ENCODE results near the gene GSE1.

GSE1 gene

DNA sequence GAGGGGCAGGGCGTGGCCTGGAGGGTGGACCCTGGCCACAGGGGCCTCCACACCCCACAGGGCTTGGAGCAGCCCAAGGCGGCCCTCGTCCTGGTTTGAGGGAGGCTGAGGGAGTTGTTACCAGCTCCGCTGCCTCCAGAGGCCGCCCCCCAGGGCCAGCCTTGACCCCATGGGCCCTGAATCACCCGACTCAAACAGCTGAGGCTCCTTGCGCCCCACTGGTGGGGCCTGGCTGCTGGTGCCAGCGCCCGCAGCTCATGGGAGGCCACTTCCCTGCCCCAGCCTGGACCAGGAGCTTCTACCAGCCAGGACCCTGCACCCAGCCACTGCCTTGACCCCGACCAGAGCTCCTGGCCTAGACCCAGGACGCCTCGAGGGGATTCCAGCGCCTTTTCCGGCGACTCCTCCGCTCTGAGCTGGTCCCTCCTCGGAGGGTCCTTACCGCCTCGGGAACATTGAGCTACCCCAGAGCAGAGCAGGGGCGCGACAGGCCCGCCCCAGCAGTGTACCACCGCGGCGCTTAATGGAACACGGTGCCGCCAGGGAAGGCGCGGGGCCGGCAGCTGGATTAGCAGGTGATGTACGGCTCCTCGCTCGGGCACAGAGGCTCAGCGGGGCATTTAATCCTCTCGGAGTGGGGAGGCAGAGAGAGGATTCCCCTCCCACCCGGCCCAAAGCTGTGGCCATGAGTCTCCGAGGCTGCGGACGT, 37.2 kb downstream of the GSE1 start:
- no peak for DNase-seq (ENCODE audit: low read depth)

DNA sequence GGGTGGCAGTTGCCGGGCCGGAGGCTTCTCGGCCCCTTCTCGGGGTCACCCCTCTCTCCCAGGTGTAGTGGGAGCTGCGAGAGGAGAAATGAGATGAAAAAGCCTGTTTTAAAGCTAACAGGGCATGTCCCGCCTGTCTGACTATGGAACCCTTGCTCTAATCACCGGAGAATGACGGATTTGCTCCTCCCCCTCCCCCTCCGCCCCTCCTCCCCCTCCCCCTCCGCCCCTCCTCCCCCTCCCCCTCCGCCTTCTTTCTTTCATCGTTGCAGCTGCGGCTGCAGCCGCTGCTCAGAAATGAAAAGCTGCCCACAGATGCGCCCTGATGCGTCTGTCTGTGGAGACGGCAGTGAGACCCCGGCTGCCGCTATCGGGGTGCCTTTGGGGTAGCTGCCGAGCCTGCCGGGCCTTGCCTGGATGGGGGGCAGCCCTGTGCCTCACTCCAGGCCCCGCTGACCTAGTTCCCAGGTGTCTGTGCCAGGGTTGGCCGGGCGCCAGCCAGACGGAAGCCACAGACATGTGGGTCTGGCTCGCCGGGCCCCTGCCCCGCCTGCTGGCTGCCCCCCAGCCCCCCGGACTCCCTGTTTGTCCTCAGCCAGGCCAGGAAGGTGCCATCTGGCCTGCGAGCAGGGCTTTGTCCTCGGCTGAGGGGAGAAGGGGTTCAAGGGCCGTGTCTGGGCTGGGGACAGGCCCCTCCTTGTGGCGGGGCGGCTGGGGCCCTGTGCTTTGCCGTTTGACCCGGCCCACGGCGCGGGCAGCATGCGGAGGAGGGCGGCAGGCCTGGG, 37.9 kb downstream of the GSE1 start:
- no peak for DNase-seq (ENCODE audit: low read depth)

DNA sequence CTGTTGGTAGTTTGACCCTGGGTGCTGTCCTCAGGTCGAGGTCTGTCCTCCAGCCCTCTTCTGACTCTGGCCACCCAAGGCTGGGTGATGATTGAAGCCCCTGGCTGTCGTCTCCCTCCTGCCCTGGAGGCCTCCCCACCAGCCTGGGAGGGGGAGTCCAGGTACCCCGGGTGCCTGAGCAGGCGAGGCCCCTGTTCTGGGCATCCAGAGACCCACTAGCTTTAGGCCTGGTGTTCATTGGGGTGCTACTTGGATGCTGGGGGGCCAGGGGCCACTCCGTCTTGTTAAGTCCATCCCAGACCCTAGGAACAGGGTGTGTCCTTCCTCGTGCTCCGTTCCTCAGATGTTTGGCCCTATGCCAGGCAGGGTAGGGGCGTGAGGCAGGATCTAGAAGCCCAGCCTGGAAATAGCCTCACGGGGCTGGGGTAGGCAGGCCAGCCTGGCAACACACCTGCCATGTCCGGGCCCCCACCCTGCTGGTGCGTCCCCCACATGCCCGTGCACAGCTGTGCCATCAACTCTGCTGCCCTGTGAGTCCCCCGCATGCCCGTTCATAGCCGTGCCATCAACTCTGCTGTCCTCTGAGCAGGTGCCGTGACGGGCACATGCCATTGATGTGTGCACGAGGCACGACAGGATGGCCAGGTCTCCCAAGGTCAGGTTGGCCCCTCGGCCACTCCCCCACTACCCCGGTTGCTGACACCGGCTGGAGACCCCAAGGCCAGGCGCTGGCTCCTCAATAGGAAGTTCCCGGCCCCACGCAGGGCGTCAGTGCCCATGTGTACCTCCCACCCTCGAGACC, 38.7 kb downstream of the GSE1 start:
- DNase-seq (ENCODE audit: low read depth), result no peak

DNA sequence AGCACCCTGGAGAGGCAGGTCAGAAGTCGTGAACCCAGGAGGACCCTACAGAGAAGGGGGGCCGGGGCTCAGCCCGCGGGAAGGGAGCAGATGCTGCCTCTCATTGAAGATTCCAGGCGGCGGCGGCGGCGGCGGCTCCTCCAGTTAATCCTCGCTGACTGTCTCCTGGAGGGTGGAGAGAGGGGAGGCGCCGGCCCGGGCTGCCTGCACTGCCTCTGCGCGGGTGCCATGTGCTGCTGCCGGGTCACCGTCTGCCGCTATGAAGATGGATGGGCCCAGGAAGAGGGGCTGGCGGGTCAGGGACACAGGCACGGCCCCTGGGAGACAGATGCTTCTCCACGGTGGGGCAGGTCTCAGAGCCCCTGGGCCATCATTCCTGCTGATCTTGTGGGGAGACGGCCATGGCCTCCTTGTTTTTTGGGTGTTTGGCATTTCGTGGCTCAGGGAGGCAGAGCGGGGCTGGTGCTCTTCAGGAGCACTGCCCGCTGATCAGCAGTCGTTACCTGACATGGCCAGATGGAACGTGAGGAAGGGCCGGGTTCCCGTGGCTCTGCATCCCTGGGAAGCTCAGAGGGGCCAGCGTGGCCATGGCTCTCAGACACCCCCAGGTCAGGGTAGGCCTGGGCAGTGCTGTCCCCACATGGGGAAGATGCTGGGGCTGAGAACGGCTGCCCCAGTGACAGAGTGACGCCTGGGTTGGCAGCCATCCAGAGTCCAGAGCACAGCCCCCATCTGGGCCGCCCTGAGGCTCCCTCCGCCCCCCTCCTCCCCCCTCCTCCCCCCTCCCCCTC, 39.5 kb downstream of the GSE1 start:
- DNase-seq (ENCODE audit: low read depth), result no peak

DNA sequence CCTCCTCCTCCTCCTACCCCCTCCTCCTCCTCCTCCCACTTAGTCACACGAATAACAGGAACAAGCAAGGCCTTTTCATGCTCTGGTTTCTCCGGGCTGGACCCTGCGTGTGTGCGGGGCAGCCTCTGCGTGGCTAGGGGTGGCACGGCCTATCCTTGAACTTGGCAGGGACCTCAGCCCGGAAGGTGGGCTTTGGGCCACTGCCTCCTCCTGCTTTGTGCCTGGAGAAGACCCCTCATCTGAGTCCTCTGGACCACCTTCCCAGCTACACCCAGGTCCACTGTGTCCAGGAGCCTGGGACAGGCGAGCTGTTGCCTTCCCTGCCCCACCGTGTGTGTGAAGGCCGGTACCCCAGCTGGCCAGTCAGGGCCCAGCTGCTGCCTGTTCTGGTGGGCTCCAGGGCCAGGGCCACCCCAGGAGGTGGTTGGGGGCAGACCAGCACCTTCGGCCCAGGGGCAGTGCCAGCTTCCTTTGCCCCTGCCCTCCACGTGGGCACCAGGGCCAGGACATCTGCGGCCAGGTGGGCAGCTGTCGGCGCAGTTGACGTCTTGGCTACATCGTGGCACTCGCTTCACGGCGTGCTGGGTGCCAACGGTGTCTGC, 40.3 kb downstream of the GSE1 start:
- no peak for DNase-seq (ENCODE audit: low read depth)

DNA sequence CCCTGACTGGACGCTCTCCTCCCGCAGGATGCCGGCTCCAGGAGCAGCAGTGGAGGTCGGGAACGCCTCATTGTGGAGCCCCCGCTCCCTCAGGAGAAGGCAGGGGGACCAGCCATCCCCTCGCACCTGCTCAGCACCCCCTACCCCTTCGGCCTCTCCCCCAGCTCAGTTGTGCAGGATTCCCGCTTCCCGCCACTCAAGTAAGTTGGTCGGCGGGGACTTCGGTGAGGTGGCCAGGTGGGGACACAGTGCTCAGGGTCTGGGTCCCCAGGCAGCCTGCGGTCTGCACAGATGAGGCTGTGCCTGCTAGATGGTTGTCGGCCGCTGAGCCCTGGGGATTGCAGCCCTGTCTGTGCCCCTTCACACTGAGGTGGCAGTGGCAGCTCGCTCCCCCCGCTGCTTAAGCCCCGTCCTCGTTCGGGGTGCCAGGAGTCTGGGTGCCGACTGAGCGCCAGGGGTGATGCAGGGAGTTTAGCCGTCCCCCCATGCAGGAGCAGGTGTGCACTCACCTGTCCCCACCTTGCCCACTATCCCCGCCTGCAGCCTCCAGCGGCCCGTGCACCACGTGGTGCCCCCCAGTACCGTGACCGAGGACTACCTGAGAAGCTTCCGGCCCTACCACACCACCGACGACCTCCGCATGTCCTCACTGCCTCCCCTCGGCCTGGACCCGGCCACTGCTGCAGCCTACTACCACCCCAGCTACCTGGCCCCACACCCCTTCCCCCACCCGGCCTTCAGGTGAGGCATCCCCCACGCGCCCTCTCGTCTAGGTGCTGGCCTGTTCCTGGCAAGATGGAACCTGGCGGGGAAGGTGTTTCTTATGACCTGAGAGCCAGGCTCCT, 41.4 kb downstream of the GSE1 start:
- DNase-seq (ENCODE audit: low read depth), result no peak

DNA sequence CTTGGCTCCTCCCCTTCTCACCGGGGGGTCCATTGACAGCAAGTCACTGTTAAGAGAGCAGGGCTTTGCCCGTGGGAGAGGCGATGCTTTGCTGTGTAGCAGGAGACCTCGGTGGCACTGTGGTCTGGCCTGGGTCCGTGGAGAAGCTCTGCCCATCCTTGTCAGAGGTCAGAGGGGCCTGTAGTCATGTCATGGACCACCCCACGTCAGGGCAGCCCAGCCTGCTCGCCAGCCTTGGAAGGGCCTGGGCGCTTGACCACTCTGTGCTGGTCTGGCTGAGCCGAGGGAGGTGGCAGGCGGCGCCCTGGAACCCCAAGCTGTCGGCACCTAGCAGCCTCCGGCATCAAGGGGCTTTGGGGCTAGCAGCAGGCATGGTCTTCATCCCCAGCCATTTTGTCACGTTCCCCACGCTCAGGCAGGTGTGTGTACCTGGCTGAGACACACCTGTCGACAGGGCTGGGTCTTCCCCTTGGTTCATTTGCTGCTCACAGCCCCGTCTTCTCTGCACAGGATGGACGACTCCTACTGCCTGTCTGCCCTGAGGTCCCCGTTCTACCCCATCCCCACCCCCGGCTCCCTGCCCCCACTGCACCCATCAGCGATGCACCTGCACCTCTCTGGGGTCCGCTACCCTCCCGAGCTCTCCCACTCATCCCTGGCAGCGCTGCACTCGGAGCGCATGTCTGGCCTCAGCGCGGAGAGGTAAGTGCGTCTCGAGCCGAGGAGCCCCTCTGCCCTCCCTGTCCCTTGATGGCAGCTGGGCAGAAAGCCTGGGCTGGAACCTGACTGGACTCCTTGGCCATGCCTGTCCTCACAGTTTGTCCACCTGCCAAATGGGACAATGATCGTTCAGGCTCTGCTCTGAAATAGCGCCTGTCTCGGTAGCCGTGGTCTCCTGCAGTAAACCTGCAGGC, 42.4 kb downstream of the GSE1 start:
- no peak for DNase-seq (ENCODE audit: low read depth)

DNA sequence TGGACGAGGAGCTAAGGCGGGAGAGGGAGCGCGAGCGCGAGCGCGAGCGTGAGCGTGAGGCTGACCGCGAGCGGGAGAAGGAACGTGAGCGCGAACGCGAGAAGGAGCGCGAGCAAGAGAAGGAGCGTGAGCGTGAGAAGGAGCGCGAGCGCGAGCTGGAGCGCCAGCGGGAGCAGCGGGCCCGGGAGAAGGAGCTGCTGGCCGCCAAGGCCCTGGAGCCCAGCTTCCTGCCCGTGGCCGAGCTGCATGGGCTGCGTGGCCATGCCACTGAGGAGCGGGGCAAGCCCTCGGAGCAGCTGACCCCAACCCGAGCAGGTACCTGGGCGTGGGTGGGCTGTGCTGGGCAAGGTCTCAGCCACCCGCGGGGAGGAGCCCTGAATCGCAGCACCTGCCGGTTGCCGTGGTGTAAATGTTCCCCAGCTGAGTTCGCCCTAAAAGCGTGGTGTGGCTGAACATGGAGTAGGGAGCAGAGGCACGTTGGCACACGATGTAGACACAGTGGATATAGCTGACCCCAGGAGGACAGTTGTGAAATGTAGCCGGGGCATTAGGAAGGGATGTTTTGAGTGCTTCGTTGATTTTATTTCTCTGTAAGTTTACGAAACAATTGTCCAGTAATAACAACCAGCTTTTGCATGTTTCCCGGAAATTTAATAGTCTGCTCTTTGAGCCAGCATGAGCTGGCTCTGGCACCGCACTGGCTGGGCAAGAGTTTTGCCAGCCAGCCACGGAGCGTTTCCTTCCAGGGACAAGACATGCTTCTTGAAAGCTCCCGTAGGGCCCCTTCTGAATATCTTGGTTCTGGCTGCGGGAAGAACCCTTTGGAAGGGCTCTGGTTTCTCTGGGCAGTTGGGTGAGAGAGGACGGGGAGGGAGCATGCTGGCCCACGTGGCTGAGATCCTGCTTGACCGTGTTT, 43.5 kb downstream of the GSE1 start:
- no peak for DNase-seq (ENCODE audit: low read depth)

DNA sequence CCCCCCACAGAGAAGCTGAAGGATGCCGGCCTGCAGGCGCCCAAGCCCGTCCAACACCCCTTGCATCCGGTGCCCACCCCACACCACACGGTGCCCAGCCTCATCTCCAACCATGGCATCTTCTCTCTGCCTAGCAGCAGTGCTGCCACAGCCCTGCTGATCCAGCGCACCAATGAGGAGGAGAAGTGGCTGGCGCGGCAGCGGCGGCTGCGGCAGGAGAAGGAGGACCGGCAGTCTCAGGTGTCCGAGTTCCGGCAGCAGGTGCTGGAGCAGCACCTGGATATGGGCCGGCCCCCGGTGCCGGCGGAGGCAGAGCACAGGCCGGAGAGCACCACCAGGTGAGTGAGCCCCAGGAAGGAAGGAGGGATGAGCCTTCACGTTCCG, 44.1 kb downstream of the GSE1 start:
- no peak for DNase-seq (ENCODE audit: low read depth)

DNA sequence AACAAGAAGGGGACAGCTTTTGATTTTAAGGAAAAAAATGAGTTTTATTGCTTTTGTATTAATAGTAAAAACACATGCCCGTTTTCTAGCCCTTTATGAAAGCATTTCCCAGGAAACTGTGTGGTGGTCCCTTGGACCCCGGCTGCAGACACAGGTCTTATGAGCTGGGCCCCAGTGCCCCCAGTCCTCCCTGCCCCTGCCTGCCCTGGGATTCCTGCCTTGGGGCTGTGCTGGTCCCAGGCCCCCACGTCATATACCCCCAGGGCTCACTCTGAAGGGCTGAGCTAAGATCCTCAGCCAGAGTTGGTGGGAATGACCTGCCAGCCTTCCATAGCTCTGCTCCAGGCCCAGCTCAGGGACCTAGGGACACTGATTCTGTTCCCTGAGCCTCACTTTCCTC, 44.9 kb downstream of the GSE1 start:
- DNase-seq (ENCODE audit: low read depth), result no peak

DNA sequence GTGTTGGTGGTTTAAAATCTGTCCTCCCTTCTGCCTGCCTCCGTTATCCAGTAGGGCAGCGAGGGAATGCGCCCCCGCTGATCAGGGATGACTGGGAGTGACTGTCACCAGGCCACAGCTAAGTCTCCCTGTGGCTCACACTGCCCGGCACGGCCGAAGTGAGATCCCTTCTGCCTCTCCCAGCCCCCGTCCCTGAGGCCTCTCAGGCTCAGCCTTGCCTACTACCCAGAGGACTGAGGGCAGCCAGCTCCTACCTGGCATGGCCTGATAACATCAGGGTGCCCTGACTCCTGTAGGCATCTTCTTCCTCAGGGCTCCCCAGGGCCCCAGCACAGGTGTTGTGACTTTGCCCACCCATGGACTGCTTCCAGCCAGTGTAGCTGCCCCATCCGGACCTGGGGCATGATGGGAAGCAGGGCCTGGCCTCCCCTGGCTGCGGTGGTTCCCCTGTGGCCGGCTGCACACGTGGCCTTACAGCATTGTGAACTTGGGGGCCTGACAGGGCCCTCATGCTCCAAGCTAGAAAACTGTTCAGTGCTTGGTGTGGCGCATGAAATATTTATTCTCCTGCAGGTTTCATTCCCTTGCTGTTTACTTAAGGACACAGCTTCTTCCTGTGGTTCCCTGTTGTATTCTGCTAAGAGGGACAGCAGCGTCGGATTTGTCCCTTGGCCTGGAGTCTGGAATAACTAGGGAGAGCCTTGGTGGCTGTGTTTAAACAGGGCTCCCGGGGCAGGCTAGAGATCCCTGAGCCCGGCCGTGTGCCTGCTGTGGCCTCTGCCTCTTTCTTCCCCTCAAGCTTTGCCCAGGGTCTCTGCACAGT, 45.6 kb downstream of the GSE1 start:
- no peak for DNase-seq (ENCODE audit: low read depth)

DNA sequence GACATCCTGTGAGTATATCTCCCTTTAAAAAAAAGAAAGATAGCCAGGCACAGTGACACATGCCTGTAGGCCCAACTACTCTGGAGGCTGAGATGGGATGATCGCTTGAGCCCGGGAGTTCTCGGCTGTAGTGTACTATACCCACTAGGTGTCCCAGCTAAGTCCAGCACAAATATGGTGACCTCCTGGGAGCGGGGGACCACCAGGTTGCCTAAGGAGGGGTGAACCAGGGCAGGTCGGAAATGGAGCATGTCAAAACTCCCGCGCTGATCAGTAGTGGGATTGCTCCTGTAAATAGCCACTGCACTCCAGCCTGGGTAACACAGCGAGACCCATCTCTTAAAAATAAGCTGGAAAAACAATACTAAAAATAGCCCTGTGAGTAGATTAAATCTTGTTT, 46.2 kb downstream of the GSE1 start:
- no peak for DNase-seq (ENCODE audit: low read depth)

DNA sequence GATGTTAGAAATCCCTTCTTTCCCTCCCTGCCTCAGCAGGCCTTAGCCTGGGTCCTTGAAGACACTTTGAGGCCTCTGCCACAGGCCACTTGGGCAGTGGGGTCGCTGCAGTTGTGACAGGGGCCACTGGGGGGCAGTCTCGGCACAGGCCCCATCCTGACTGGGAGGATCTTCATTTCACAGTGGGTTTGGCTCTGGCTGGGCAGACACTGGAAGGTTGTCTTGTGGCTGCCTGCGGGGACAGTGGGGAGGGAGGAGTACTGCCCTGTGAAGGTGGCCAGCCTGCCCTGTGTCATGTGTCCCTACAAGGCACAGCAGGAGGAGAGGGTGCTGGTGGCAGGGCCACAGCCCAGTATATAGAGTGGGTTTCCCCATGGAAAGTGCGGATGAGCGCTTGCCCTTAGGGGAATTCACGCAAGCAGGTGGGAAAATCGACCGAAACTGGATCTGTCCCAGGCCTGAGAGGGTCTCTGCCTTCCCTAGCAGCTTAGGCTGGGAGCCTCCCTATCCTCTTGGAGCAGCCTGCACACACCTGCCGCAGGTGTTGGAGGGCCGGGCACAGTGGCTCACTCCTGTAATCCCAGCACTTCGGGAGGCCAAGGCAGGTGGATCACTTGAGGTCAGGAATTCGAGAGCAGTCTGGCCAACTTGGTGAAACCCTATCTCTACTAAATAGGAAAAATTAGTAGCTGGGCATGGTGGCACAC, 46.8 kb downstream of the GSE1 start:
- no peak for DNase-seq (ENCODE audit: low read depth)

DNA sequence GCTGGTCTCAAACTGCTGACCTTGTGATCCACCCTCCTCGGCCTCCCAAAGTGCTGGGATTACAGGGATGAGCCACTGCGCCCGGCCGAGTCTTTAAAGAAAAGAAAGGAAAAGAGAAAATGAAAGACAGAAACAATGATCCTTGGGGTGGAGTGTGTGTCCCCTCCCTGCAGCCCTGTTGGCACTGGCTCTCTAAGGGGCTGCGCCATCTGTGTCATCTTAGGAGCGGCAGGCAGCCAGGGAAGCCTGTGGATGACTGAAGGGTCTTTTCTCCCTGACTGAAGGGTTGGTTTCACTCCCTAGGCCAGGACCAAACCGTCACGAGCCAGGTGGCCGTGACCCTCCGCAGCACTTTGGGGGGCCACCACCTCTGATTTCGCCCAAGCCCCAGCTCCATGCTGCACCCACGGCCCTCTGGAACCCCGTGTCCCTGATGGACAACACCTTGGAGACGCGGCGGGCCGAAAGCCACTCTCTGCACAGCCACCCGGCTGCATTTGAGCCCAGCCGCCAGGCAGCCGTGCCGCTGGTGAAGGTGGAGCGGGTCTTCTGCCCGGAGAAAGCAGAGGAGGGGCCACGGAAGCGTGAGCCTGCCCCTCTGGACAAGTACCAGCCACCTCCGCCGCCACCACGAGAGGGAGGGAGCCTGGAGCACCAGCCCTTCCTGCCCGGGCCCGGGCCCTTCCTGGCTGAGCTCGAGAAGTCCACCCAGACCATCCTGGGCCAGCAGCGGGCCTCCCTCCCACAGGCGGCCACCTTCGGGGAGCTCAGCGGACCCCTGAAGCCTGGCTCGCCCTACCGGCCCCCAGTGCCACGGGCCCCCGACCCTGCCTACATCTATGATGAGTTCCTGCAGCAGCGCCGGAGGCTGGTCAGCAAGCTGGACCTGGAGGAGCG, 48.0 kb downstream of the GSE1 start:
- no peak for DNase-seq (ENCODE audit: low read depth)

DNA sequence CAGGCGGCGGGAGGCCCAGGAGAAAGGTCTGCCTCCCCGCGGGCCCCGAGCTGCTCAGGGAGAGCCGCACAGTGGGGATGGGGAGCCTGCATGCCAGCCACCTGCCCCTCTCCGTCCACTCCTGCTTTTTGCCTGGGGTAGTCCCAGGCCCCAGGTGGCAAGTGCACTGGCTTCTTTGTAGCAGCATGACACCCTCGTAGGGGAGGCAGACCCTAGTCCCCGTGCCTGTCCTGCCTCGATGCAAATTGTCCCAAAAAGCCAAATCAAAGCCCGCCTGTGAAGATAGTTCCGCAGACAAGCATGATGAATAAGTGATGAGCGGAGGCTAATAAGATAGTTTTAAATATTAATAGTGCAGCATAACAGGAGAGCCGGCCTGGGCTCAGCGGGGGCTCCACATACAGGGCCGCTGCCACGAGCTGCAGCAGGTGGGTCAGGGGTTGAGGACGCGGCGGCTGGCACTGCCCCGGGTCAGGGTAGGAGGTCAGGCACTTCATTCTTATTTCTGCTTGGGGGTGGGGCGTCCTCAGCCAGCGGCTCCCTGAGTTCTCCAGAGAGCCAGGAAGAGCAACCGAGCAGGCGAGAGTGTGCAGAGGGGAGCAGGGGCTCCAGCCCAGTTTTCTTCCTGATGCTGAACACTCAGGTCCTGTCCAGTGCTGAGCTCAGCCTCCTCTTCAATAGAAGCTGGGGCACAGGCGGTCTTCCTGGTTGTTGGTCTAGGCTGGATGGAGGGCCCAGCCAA, 48.8 kb downstream of the GSE1 start:
- DNase-seq (ENCODE audit: low read depth), result no peak

Data from stromal cell of bone marrow (primary cell).